K562 (cell line): ENCODE data around the gene ASF1B. TPM values are rescaled to one million over a fixed set of nuclear protein-coding genes. Genes with fewer than 3 reads are reported as not detected.
A peak's percentile ranks its signal among the peaks of the same experiment; 100 is the strongest.
"Not testable (repeated sequence)": the region's sequence is repeated elsewhere in the genome, so short reads cannot be mapped to it uniquely, and the experiment has no call there.

ENCODE experiments used
- ATAC-seq: fragments of 200-7000 bp; cut with Tn5 transposase; 3 replicates; pipeline ENCODE4 v1.9.1; 2020; ENCODE audit warnings: moderate library complexity
- BruUV-seq: library from RNA; stranded (reverse); fragments of 400-500 nt; replicated peaks from 2 replicates; lab custom pipeline; 2021; lab: Mats Ljungman, UMichigan
- CTCF ChIA-PET: fragments of 300-600 bp; formaldehyde crosslinking; extraction: SDS; loops from one replicate; lab custom pipeline; 2021; ENCODE audit warnings: low intra/inter-chr PET ratio; lab: Yijun Ruan, JAX
- POLR2A ChIA-PET: fragments of 300-600, 350-650 bp; sonication (Branson Sonifier 250); formaldehyde crosslinking; extraction: SDS; loops from one replicate; lab custom pipeline; 2021; ENCODE audit warnings: antibody characterized with exemption, inconsistent platforms; lab: Yijun Ruan, JAX
- DNase-seq, 4 experiments: peaks; one replicate each; pipeline versions ENCODE4 v3.0.0 to v3.0.0-alpha.2; 2011 to 2018; ENCODE audit warnings: low spot score in 3 of 4, mixed read lengths in 3 of 4; ENCODE audit errors: extremely low read depth in 1 of 4
- FAIRE-seq: peaks from 2 replicates; lab custom pipeline; 2011; peaks lifted over from hg19 to GRCh38; lab: Jason Lieb, UNC
- H2AFZ ChIP-seq: 2 replicates; pipeline ENCODE4 v1.6.0; 2011; ENCODE audit warnings: low read depth, low read length, control low read depth, inconsistent platforms
- H3K27ac ChIP-seq: fragments of 200-600 bp; 3 replicates; pipeline ENCODE4 v1.8.0; 2011; ENCODE audit warnings: low read depth, mild to moderate bottlenecking, control low read depth, inconsistent platforms, low read length, moderate library complexity, mixed read lengths; ENCODE audit errors: extremely low read depth
- H3K27me3 ChIP-seq, 2 experiments: fragments of 300-600 bp in 1 of 2; 2 replicates in 1 of 2; 3 replicates in 1 of 2; pipeline versions ENCODE4 v1.6.0 to v1.8.0; 2011; ENCODE audit warnings: inconsistent platforms in 2 of 2, low read length in 2 of 2, mild to moderate bottlenecking in 1 of 2, mixed read lengths in 1 of 2, moderate library complexity in 1 of 2; ENCODE audit not compliant: control insufficient read depth in 2 of 2, insufficient read depth in 2 of 2
- H3K36me3 ChIP-seq: fragments of 300-600 bp; 3 replicates; pipeline ENCODE4 v1.8.0; 2011; ENCODE audit warnings: mild to moderate bottlenecking, low read length, inconsistent platforms; ENCODE audit not compliant: control insufficient read depth, insufficient read depth
- H3K4me1 ChIP-seq, 2 experiments: fragments of 200-600 bp in 1 of 2; replicated peaks in 1 of 2; 2 replicates in 1 of 2; 3 replicates in 1 of 2; pipeline versions ENCODE4 v1.5.1 to v1.8.0; 2011; ENCODE audit warnings: inconsistent platforms in 2 of 2, low read length in 2 of 2, mild to moderate bottlenecking in 1 of 2, mixed read lengths in 1 of 2, moderate library complexity in 1 of 2; ENCODE audit not compliant: control insufficient read depth in 2 of 2, insufficient read depth in 2 of 2
- H3K4me2 ChIP-seq: 2 replicates; pipeline ENCODE4 v1.6.1; 2011; ENCODE audit warnings: low read length, control low read depth, inconsistent platforms, mixed read lengths; ENCODE audit not compliant: insufficient read depth
- H3K4me3 ChIP-seq: fragments of 200-600 bp; sonication (generic), shearing (Covaris generic); 2 replicates; pipeline ENCODE4 v1.5.1; 2016; ENCODE audit warnings: control low read depth, inconsistent platforms
- H3K79me2 ChIP-seq: fragments of 200-600 bp; 3 replicates; pipeline ENCODE4 v1.8.0; 2011; ENCODE audit warnings: low read length, inconsistent platforms; ENCODE audit not compliant: control insufficient read depth, insufficient read depth
- H3K9ac ChIP-seq, 2 experiments: 2 replicates each; pipeline versions ENCODE4 v1.6.0 to v1.6.1; 2011; ENCODE audit warnings: low read depth in 2 of 2, low read length in 2 of 2, control low read depth in 1 of 2, inconsistent platforms in 1 of 2, mild to moderate bottlenecking in 1 of 2, mixed read lengths in 1 of 2; ENCODE audit not compliant: insufficient read depth in 1 of 2
- H3K9me1 ChIP-seq: one replicate; pipeline ENCODE4 v1.6.0; 2011; ENCODE audit warnings: inconsistent platforms, mild to moderate bottlenecking, low read length, moderate library complexity; ENCODE audit not compliant: control insufficient read depth, insufficient read depth
- H3K9me3 ChIP-seq: replicated peaks from 2 replicates; pipeline ENCODE4 v1.5.1; 2011; ENCODE audit warnings: low read depth, low read length, inconsistent platforms; ENCODE audit not compliant: control insufficient read depth, insufficient read depth
- H4K20me1 ChIP-seq: replicated peaks from 2 replicates; pipeline ENCODE4 v1.6.1; 2011; ENCODE audit warnings: low read length, inconsistent platforms, mixed read lengths; ENCODE audit not compliant: control insufficient read depth, insufficient read depth
- CBX8 ChIP-seq: fragments of 200-600 bp; sonication (generic); IDR thresholded peaks from 2 replicates; pipeline ENCODE4 v1.6.1; 2012; ENCODE audit warnings: borderline replicate concordance, mixed run types, low read depth, mild to moderate bottlenecking, moderate library complexity, mixed read lengths, low read length, control low read depth, inconsistent platforms; ENCODE audit not compliant: poor library complexity, severe bottlenecking; ENCODE audit errors: extremely low read depth
- CCNT2 ChIP-seq: IDR thresholded peaks from 2 replicates; pipeline ENCODE4 v1.6.1; 2011; ENCODE audit warnings: borderline replicate concordance, low read depth, mild to moderate bottlenecking, moderate library complexity, mixed read lengths, low read length; ENCODE audit not compliant: insufficient read length; ENCODE audit errors: extremely low read depth
- CEBPZ ChIP-seq: fragments of 150-350 bp; IDR thresholded peaks from 2 replicates; pipeline ENCODE4 v1.6.1; 2014; ENCODE audit warnings: low read depth, mild to moderate bottlenecking, low read length, borderline replicate concordance
- DIDO1 ChIP-seq: fragments of 450-650 bp; IDR thresholded peaks from 2 replicates; pipeline ENCODE4 v1.6.1; 2016; ENCODE audit warnings: low read depth, missing biosample characterization, missing genetic modification characterization
- FOXK1 ChIP-seq: sonication (generic); formaldehyde crosslinking; IDR thresholded peaks from 2 replicates; pipeline ENCODE4 v1.8.0; 2022; ENCODE audit warnings: missing genetic modification reagents, mild to moderate bottlenecking, borderline replicate concordance
- NFYB ChIP-seq: IDR thresholded peaks from 2 replicates; pipeline ENCODE4 v1.6.1; 2011; ENCODE audit warnings: mild to moderate bottlenecking, moderate library complexity; ENCODE audit not compliant: insufficient read length; ENCODE audit errors: extremely low read depth
- NUFIP1 ChIP-seq: fragments of 450-650 bp; IDR thresholded peaks from 2 replicates; pipeline ENCODE4 v1.6.1; 2018; ENCODE audit not compliant: partially characterized antibody
- PRMT5 ChIP-seq: sonication (generic); formaldehyde crosslinking; IDR thresholded peaks from 2 replicates; pipeline ENCODE4 v1.5.0; 2020; ENCODE audit warnings: missing genetic modification reagents
- SMARCA4 ChIP-seq: fragments of 450-650 bp; IDR thresholded peaks from 2 replicates; pipeline ENCODE4 v1.6.1; 2016
- YBX1 ChIP-seq: fragments of 450-650 bp; IDR thresholded peaks from 2 replicates; pipeline ENCODE4 v1.7.1; 2016; ENCODE audit warnings: mild to moderate bottlenecking
- ZC3H8 ChIP-seq: fragments of 450-650 bp; IDR thresholded peaks from 2 replicates; pipeline ENCODE4 v1.6.1; 2017
- ZNF3 ChIP-seq: fragments of 250-450 bp; sonication (Bioruptor Pico); IDR thresholded peaks from 2 replicates; pipeline ENCODE4 v1.5.0; 2021; ENCODE audit warnings: mild to moderate bottlenecking, moderate library complexity
- ZNF668 ChIP-seq: fragments of 250-450 bp; sonication (Bioruptor Pico); IDR thresholded peaks from 2 replicates; pipeline ENCODE4 v1.8.0; 2022; ENCODE audit warnings: mild to moderate bottlenecking, inconsistent platforms
- WGBS: fragments of 100-300 bp; shearing (Covaris generic); methylation state at CpG from one replicate; pipeline ENCODE4 v1.1.6; 2016; ENCODE audit warnings: low coverage, mixed read lengths; ENCODE audit not compliant: insufficient coverage; ENCODE audit errors: missing lambda C conversion rate; 5-methylcytosine and 5-hydroxymethylcytosine counted together
- in situ Hi-C: fragments of 300-500 bp; cut with MboI; formaldehyde crosslinking; loops from 4 replicates; pipeline ENCODE4 v1.15.0; 2018; ENCODE audit warnings: inconsistent platforms, mixed read lengths
- intact Hi-C: fragments of 100-400 bp; cut with micrococcal nuclease; formaldehyde crosslinking; loops from 2 replicates; pipeline ENCODE4 v1.14.2; 2022
- polyA plus RNA-seq, 8 experiments: library from polyadenylated mRNA; depleted of rRNA in 4 of 8; stranded (reverse) in 5 of 8; unstranded in 3 of 8; fragments of >200 nt; fragmentation: Nextera tagmentation in 2 of 8; fragmentation: Illumina TruSeq in 1 of 8; extraction: Ambion mirVana in 2 of 8; extraction: Trizol in 1 of 8; gene quantifications; 2 replicates each; pipeline versions ENCODE4 v1.2.1 to v1.2.3, GENCODE V29; 2011 to 2014; ENCODE audit warnings: inconsistent platforms in 1 of 8, missing spikeins in 1 of 8
- total RNA-seq, 7 experiments: library from RNA; depleted of rRNA in 6 of 7; stranded (reverse); fragments of >200 nt in 6 of 7; fragmentation: Illumina TruSeq in 2 of 7; extraction: Trizol in 2 of 7; gene quantifications; 2 replicates each; pipeline versions ENCODE4 v1.2.1 to v1.2.3, GENCODE V29; 2011 to 2021; ENCODE audit warnings: low replicate concordance in 1 of 7

Gene ASF1B
- total and polyA plus RNA-seq, 9 of the 15 experiments (the other 6 are each of a cell fraction or from before 2014, with no cell fraction given): 6.0 to 69.4 (median 53.3) TPM

GRCh38 chr19:14181199-14181598 is 44.8 kb upstream of the ASF1B start:
- H3K79me2 ChIP-seq, FAIRE-seq: not testable (repeated sequence)
- WGBS: 79% methylated on average over 11 of the region's 12 CpGs

GRCh38 chr19:14177496-14178074 is 41.2 kb upstream of the ASF1B start:
- in situ Hi-C loops: no loop called here
- Histone ChIP-seq H2AFZ (no peak overlapping the region), H3K36me3 (peaks cover 27% of the 10 kb centered on the region; the same call in 1 of the 3 replicates), H3K9me1 (no peaks in the 10 kb centered on the region), H3K4me1 (no peaks in the 10 kb centered on the region; a peak in 1 of 5 replicates), H3K27ac (no peak overlapping the region), H3K27me3 (no peaks in the 10 kb centered on the region), H4K20me1 (no peaks in the 10 kb centered on the region), H3K4me2 (no peak overlapping the region), H3K79me2 (no peaks in the 10 kb centered on the region), H3K4me3 (no peak overlapping the region), H3K9me3 (no peaks in the 10 kb centered on the region), H3K9ac (0 out of 4 replicates have a peak overlapping the region, but pooled peaks of 1 of the 2 experiments have one; percentile 31)
- intact Hi-C loops: no loop called here
- DNase-seq (no peak), FAIRE-seq (no peak), ATAC-seq (no peak)
- ChIA-PET POLR2A (interaction anchor here (0.6 to 1.1 kb wide), 3 partner anchors 19 to 125 kb away, joined by 3 to 4 read pairs (median 3); no protein-coding TSS in a partner anchor), CTCF (no interaction called here)
- WGBS: 86% methylated on average over 14 of the region's 23 CpGs
- BruUV-seq: no TSS peak
- no peak for TF ChIP-seq DIDO1 (tag)
- TF ChIP-seq CBX8: no peak
- TF ChIP-seq YBX1: no peak
- no peak for TF ChIP-seq SMARCA4
- TF ChIP-seq ZNF668 (CRISPR knock-in tag): no peak
- no peak for TF ChIP-seq ZNF3 (CRISPR knock-in tag)
- TF ChIP-seq NUFIP1: no peak
- no peak for TF ChIP-seq CEBPZ
- TF ChIP-seq CCNT2: no peak
- TF ChIP-seq NFYB: no peak
- TF ChIP-seq ZC3H8: no peak
- TF ChIP-seq FOXK1 (CRISPR knock-in tag): no peak
- no peak for TF ChIP-seq PRMT5 (CRISPR knock-in tag)

More at GRCh38 chr19:14181199-14181598, 44.8 kb upstream of the ASF1B start:
- H3K9ac ChIP-seq, H3K4me1 ChIP-seq, H3K27ac ChIP-seq, intact Hi-C loops, H3K4me3 ChIP-seq, H2AFZ ChIP-seq, ATAC-seq, BruUV-seq, in situ Hi-C loops, H3K27me3 ChIP-seq, DNase-seq, H3K9me1 ChIP-seq, H3K4me2 ChIP-seq, CTCF ChIA-PET, H4K20me1 ChIP-seq, H3K9me3 ChIP-seq, POLR2A ChIA-PET: not testable (repeated sequence)
- peaks cover 10% of the 10 kb centered on the region; the same call in 1 of the 3 replicates for H3K36me3 ChIP-seq
